ENCODE measurements around the gene NCKAP5.

NCKAP5 gene

GRCh38 chr2:132691556-132691955, 876.7 kb downstream of the NCKAP5 start:
- no peak for TF ChIP-seq CTCF (IDR thresholded peaks at IDR 0.05; ENCODE audit: low read depth, low read length, missing control alignments)

GRCh38 chr2:132690664-132691303, 877.5 kb downstream of the NCKAP5 start:
- DNase-seq (ENCODE audit: low read depth), result no peak
- no peak overlapping the region for H3K4me3 ChIP-seq (ENCODE audit: low read depth, low read length)
- no peak for TF ChIP-seq CTCF (IDR thresholded peaks at IDR 0.05; ENCODE audit: low read depth, low read length, missing control alignments)
- in situ Hi-C loops (cut with HindIII; ENCODE audit: low sequenced_read_pairs), result no loop called here

More at GRCh38 chr2:132691556-132691955, 876.7 kb downstream of the NCKAP5 start:
- H3K4me3 ChIP-seq (ENCODE audit: low read depth, low read length), result no peak overlapping the region
- no peak for DNase-seq (ENCODE audit: low read depth)
- in situ Hi-C loops (cut with HindIII; ENCODE audit: low sequenced_read_pairs), result no loop called here

GRCh38 chr2:132681766-132682165, 886.5 kb downstream of the NCKAP5 start:
- in situ Hi-C loops (cut with HindIII; ENCODE audit: low sequenced_read_pairs), result no loop called here
- no peak for TF ChIP-seq CTCF (IDR thresholded peaks at IDR 0.05; ENCODE audit: low read depth, low read length, missing control alignments)
- no peak for DNase-seq (ENCODE audit: low read depth)
- no peak overlapping the region for H3K4me3 ChIP-seq (ENCODE audit: low read depth, low read length)

- in situ Hi-C loops (cut with HindIII; ENCODE audit: low sequenced_read_pairs), result no loop called here
These were observed 887.7 kb downstream of the NCKAP5 start for GRCh38 chr2:132680544-132680943.

GRCh38 chr2:132678483-132678882, 889.8 kb downstream of the NCKAP5 start:
- no peak for TF ChIP-seq CTCF (IDR thresholded peaks at IDR 0.05; ENCODE audit: low read depth, low read length, missing control alignments)
- in situ Hi-C loops (cut with HindIII; ENCODE audit: low sequenced_read_pairs), result no loop called here
- no peak overlapping the region for H3K4me3 ChIP-seq (ENCODE audit: low read depth, low read length)
- no peak for DNase-seq (ENCODE audit: low read depth)

More at GRCh38 chr2:132680544-132680943, 887.7 kb downstream of the NCKAP5 start:
- no peak for DNase-seq (ENCODE audit: low read depth)
- TF ChIP-seq CTCF (IDR thresholded peaks at IDR 0.05; ENCODE audit: low read depth, low read length, missing control alignments), result no peak
- H3K4me3 ChIP-seq (ENCODE audit: low read depth, low read length), result no peak overlapping the region

- no peak for DNase-seq (ENCODE audit: low read depth)
- in situ Hi-C loops (cut with HindIII; ENCODE audit: low sequenced_read_pairs), result no loop called here
- TF ChIP-seq CTCF (IDR thresholded peaks at IDR 0.05; ENCODE audit: low read depth, low read length, missing control alignments), result no peak
- H3K4me3 ChIP-seq (ENCODE audit: low read depth, low read length), result no peak overlapping the region
These were observed 890.6 kb downstream of the NCKAP5 start for GRCh38 chr2:132677661-132678060.
